SKM-1 treated with dmso at 0.1 percent for 144 hours (cell line): Measurements from ENCODE around the gene GRAMD1B.
"Not testable (repeated sequence)": the region's sequence is repeated elsewhere in the genome, so short reads cannot be mapped to it uniquely, and the experiment has no call there.

Experiments
- DNase-seq: peaks from one replicate; lab custom pipeline; 2025; ENCODE audit not compliant: unreplicated experiment; lab: John Stamatoyannopoulos, UW

The GRAMD1B gene

GRCh38 chr11:123562158-123562557 is 132.1 kb downstream of the GRAMD1B start:
- DNase-seq, result no peak

DNA sequence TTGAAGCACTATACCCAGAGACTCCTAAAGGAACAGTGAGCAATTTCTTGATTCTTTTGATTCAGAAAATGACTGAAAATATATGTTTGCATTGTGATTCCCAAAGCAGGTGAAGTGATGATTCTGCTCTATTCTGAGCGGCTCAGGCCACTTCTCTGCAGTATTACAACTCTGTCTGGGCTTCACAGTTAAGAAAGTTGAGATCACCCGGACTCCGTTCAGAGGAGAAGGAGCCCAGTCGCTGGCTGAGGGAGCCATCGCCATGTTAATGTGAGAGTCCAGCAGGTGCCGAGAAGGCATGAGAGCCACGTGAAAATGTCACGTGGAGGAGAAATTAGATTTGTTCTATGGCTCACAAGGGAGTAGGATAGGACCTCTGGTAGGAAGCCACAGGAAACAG is 132.8 kb downstream of the GRAMD1B start:
- DNase-seq, result no peak

GRCh38 chr11:123564221-123564620 is 134.2 kb downstream of the GRAMD1B start:
- no peak for DNase-seq

- no peak for DNase-seq
These were observed 136.8 kb downstream of the GRAMD1B start for GRCh38 chr11:123566852-123567251.

DNA sequence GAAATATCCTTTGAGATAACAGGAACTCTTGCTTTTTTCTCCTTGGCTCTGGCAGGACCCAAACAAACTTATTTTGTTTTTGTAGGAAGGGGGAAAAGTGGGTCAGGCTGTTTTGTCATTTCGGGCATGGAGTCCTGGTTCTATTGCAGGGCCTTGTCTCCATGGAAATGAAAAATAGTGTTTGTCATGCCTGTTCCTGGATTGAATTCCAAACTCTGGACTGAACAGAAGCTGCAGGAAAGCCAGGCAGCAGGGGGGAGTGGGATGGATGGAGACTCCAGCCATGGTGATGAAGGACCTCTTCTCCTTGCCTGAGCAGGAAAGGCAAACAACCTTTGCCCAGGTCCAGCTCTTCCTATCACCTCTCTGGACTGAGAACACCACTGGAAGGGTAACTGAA is 137.4 kb downstream of the GRAMD1B start:
- no peak for DNase-seq

- DNase-seq, result no peak
These were observed 138.3 kb downstream of the GRAMD1B start for GRCh38 chr11:123568367-123568870.

GRCh38 chr11:123569393-123569792 is 139.3 kb downstream of the GRAMD1B start:
- DNase-seq, result no peak

DNA sequence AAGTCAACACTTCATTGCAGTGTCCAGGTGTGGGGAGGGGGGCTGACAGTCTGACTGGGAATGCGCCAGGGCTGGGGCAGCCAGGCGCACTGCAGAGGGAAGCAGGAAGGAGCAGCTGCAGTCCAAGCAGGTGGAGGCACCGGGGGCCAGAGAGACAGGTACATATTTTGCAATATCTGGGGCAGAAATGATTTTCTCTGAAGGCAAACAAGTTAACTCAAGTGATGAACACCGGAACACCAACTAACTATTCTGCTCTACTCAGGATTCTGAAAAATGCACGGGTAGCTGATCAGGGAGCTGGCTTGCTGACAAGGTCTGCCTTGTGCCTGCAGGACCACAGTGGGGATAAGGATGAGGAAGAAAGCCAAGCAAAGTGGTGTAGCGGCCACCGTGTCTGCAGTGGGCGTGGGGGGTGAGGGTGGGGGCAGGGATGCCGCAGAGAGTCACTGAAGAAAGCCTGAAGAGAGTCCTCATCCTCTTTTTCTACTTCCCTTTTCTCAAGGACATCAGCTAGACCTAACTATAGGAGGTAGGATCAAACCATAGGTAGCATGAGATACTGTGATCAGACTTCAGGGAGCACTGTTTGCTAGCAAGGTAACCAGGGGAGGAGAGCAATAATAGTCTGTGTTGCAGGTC is 141.0 kb downstream of the GRAMD1B start:
- DNase-seq, result peak; percentile 22

DNA sequence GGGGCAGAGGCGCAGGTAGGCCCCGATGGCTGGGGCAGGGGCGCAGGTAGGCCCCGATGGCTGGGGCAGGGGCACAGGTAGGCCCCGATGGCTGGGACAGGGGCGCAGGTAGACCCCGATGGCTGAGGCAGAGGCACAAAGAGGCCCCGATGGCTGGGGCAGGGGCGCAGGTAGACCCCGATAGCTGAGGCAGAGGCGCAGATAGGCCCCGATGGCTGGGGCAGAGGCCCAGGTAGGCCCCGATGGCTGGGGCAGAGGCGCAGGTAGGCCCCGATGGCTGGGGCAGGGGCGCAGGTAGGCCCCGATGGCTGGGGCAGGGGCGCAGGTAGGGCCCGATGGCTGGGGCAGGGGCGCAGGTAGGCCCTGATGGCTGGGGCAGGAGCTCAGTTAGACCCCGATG is 142.7 kb downstream of the GRAMD1B start:
- not testable (repeated sequence) for DNase-seq

DNA sequence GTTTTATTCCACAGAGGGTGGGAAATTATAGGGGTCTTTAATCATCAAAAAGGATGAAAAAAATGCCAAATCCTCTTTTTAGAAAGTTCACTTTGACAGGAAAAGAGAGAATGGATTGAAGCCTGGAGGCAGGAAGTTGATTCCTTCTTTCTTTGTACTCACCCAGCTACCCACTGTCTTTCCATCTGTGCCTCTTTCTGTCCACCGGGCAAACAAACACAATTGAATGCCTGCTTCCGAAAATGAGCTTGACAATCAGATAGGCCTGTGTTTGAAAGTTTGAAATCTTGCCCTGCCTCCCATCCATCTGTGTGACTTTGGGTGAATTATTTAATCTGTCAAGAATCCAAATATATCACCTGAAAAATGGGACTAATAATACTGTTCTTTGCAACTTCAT is 143.2 kb downstream of the GRAMD1B start:
- DNase-seq, result no peak

- DNase-seq, result no peak
These were observed 145.4 kb downstream of the GRAMD1B start for GRCh38 chr11:123575441-123575840.

GRCh38 chr11:123576082-123576481 is 146.0 kb downstream of the GRAMD1B start:
- no peak for DNase-seq

GRCh38 chr11:123576501-123576900 is 146.4 kb downstream of the GRAMD1B start:
- no peak for DNase-seq

DNA sequence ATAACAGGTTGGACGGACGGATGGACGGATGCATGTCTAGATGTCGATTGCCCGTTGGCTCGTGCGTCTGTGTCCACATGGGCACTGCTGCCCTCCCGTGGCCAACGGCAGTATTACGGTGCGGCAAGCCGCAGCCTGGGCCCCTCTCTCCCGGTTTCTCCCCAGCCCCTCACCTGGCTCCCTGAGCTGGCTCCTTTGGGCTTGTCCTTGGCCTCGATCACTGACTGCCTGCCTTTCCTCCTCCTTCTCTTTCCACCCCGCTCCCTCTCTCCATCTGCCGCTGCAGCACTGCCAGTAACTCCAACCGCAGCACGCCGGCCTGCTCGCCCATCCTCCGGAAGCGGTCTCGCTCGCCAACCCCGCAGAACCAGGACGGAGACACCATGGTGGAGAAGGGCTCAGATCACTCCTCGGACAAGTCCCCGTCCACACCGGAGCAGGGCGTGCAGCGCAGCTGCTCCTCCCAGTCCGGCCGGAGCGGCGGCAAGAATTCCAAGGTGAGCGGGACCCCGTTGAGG is 147.1 kb downstream of the GRAMD1B start:
- DNase-seq, result peak; percentile 44

- DNase-seq, result no peak
These were observed 148.9 kb downstream of the GRAMD1B start for GRCh38 chr11:123578778-123579481.

DNA sequence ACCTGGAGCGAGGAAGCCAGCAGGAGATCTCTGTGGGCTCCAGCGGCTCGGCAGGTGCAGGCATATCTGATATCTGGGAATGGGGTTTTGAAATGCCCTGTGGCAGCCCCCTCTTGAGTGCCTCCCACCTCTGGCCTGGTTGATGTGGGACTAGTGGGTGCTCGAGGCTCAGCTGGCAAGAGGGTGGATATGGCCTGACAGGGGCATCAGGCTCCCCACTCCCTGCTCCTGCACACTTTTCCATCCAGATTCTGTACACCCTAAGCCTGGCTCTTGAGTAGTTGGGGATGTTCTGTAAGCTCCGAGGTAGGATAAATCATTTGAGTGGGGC is 149.4 kb downstream of the GRAMD1B start:
- no peak for DNase-seq

GRCh38 chr11:123580137-123580536 is 150.1 kb downstream of the GRAMD1B start:
- no peak for DNase-seq

DNA sequence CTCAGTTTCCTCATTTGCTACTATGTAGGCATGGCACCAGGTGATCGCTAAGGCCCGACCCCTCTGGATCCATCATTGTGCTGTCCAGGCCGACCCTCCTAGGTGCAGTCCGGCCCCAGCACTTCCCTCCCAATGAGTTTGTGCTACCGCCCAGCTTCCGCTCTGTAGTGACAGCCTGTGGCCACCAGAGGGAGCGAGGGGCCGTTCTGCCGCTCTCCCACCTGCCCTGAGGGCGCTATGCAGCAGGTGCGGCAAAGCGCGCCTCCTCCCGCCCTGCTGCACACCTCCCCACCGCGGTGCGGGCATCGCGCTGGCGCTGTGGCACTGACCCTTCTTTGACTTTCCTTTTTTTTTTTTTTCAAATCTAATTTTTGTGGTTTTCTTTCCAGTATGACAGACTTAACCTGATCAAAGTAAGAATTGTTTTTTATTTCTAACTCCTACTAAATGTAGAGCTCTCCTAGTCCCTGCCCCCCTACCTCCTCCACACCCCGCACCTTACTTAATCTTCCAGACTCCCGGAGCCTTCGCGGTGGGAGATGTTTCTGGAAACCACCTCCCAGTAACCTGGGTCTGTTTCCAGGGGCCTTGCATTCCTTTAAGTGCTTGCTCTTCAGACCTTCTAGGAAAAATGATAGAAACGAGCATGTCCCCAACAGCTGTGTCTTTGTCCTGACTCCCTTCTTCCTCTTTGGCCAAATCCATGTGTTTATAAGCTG is 150.6 kb downstream of the GRAMD1B start:
- peak; percentile 12 for DNase-seq

- no peak for DNase-seq
These were observed 151.8 kb downstream of the GRAMD1B start for GRCh38 chr11:123581651-123582399.

DNA sequence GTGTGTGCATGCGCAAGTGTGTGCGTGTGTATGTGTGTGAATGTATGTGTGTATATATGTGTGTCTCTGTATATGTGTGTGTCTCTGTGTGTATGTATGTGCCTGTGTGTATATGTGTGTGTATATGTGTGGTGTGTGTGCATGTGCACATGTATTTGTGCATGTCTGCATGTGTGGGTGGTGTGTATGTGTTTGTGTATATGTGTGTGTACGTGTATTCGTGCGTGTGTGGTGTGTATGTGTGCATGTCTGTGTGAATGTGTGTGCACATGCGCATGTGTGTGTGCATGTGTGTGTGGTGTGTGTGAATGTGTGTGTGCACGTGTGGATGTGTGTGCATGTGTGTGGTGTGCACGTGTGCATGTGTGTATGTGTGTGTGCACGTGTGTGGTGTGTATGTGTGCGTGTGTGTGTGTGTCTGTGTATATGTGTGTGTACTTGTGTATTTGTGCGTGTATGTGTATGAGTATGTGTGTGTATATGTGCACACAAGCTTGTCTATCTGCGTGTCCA is 153.0 kb downstream of the GRAMD1B start:
- DNase-seq, result no peak

DNA sequence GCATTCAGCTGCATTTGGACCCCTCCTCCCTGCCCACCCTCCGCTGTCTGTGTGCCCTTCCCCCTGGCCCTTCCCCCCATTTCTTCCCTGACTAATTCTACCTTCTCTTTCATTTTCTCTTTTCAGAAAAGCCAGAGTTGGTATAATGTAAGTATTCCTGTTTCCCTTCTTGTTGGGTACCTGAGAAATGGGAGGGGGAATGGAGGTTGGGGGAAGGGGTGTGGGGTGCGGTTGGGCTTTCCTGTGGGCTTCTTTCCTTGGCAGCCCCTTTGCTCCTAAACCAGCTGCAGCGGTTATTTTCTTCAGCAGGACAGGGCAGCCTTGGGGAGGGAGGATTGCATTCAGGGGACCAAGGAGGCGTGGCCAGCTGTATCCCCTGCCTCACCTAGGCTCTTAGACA is 154.1 kb downstream of the GRAMD1B start:
- no peak for DNase-seq
